Trophoblast cell (in vitro differentiated cells and primary cell): ENCODE data around the gene MMP14.
A peak's percentile ranks its signal among the peaks of the same experiment; 100 is the strongest.

Experiments
- DNase-seq, 2 donors: peaks; one replicate each; pipeline ENCODE4 v3.0.0-alpha.2; 2016
- H2AFZ ChIP-seq: 2 replicates; pipeline ENCODE4 v1.6.1; 2013; ENCODE audit warnings: low read length, moderate library complexity, mild to moderate bottlenecking; ENCODE audit not compliant: insufficient read depth, poor library complexity
- H2AK5ac ChIP-seq: 2 replicates; pipeline ENCODE4 v1.6.1; 2013; ENCODE audit warnings: mild to moderate bottlenecking, low read length
- H2BK120ac ChIP-seq: 2 replicates; pipeline ENCODE4 v1.6.1; 2013; ENCODE audit warnings: low read length, mild to moderate bottlenecking, moderate library complexity; ENCODE audit not compliant: insufficient read depth, poor library complexity
- H2BK12ac ChIP-seq: 2 replicates; pipeline ENCODE4 v1.6.1; 2013; ENCODE audit warnings: mild to moderate bottlenecking, low read length, moderate library complexity
- H2BK5ac ChIP-seq: 2 replicates; pipeline ENCODE4 v1.6.1; 2013; ENCODE audit warnings: low read length, low read depth, moderate library complexity, mild to moderate bottlenecking; ENCODE audit not compliant: poor library complexity
- H3K14ac ChIP-seq: 2 replicates; pipeline ENCODE4 v1.6.1; 2013; ENCODE audit warnings: mild to moderate bottlenecking, low read length
- H3K18ac ChIP-seq: 2 replicates; pipeline ENCODE4 v1.6.1; 2013; ENCODE audit warnings: mild to moderate bottlenecking, low read length
- H3K23ac ChIP-seq: 2 replicates; pipeline ENCODE4 v1.6.1; 2013; ENCODE audit warnings: low read length
- H3K27ac ChIP-seq: 2 replicates; pipeline ENCODE4 v1.5.1; 2013; ENCODE audit warnings: low read depth, mild to moderate bottlenecking, inconsistent platforms, low read length, moderate library complexity
- H3K27me3 ChIP-seq: 2 replicates; pipeline ENCODE4 v1.6.1; 2013; ENCODE audit warnings: inconsistent platforms, mild to moderate bottlenecking, low read length, moderate library complexity; ENCODE audit not compliant: insufficient read depth
- H3K36me3 ChIP-seq, 2 experiments: 1 replicate in 1 of 2; 2 replicates in 1 of 2; pipeline ENCODE4 v1.6.1; 2013; ENCODE audit warnings: low read length in 2 of 2, mild to moderate bottlenecking in 2 of 2, moderate library complexity in 1 of 2; ENCODE audit not compliant: insufficient read depth in 2 of 2, control insufficient read depth in 1 of 2
- H3K4ac ChIP-seq: 2 replicates; pipeline ENCODE4 v1.6.1; 2013; ENCODE audit warnings: low read depth, mild to moderate bottlenecking, low read length, moderate library complexity
- H3K4me1 ChIP-seq, 2 experiments: 1 replicate in 1 of 2; 2 replicates in 1 of 2; pipeline ENCODE4 v1.6.1; 2013; ENCODE audit warnings: low read length in 2 of 2, mild to moderate bottlenecking in 2 of 2, moderate library complexity in 1 of 2; ENCODE audit not compliant: insufficient read depth in 2 of 2, control insufficient read depth in 1 of 2
- H3K4me2 ChIP-seq: 2 replicates; pipeline ENCODE4 v1.6.1; 2013; ENCODE audit warnings: inconsistent platforms, mild to moderate bottlenecking, low read length, moderate library complexity
- H3K4me3 ChIP-seq: 2 replicates; pipeline ENCODE4 v1.5.1; 2013; ENCODE audit warnings: mild to moderate bottlenecking, low read depth, low read length, inconsistent platforms
- H3K79me1 ChIP-seq: one replicate; pipeline ENCODE4 v1.6.1; 2013; ENCODE audit warnings: low read length
- H3K79me2 ChIP-seq: 2 replicates; pipeline ENCODE4 v1.6.1; 2013; ENCODE audit warnings: low read length, mild to moderate bottlenecking; ENCODE audit not compliant: control insufficient read depth, insufficient read depth, poor library complexity
- H3K9ac ChIP-seq: 2 replicates; pipeline ENCODE4 v1.6.1; 2013; ENCODE audit warnings: mild to moderate bottlenecking, low read length
- H3K9me3 ChIP-seq: 2 replicates; pipeline ENCODE4 v1.6.1; 2013; ENCODE audit warnings: low read depth, mild to moderate bottlenecking, control low read depth, inconsistent platforms, low read length; ENCODE audit not compliant: insufficient read depth
- H4K12ac ChIP-seq: 2 replicates; pipeline ENCODE4 v1.6.1; 2013; ENCODE audit warnings: low read depth, mild to moderate bottlenecking, low read length, moderate library complexity
- H4K8ac ChIP-seq: 2 replicates; pipeline ENCODE4 v1.6.1; 2013; ENCODE audit warnings: low read depth, mild to moderate bottlenecking, low read length, moderate library complexity
- H4K91ac ChIP-seq: one replicate; pipeline ENCODE4 v1.6.1; 2013; ENCODE audit warnings: low read depth, mild to moderate bottlenecking, low read length, moderate library complexity
- WGBS: extraction: QIAGEN DNeasy Blood & Tissue Kit; methylation state at CpG from one replicate; pipeline ENCODE4 v1.1.7; 2013; ENCODE audit warnings: missing lambda C conversion rate; ENCODE audit not compliant: insufficient read length, insufficient coverage; ENCODE audit errors: extremely low coverage; 5-methylcytosine and 5-hydroxymethylcytosine counted together

MMP14 gene

GRCh38 chr14:22841311-22841710, 4.9 kb downstream of the MMP14 start:
- H3K14ac ChIP-seq, result no peak overlapping the region
- no peak overlapping the region for H2BK120ac ChIP-seq
- no peak overlapping the region for H3K4me2 ChIP-seq
- peak overlapping the region; percentile 27 for H3K4ac ChIP-seq
- no peak overlapping the region for H2BK5ac ChIP-seq
- H3K23ac ChIP-seq, result no peak overlapping the region
- H3K4me3 ChIP-seq, result no peak overlapping the region
- no peak overlapping the region for H2AK5ac ChIP-seq
- H3K79me2 ChIP-seq, result peaks cover 32% of the 10 kb centered on the region
- no peak overlapping the region for H4K91ac ChIP-seq
- no peak overlapping the region for H2BK12ac ChIP-seq
- H3K9me3 ChIP-seq, result peaks cover 6% of the 10 kb centered on the region
- peaks cover 62 to 64% of the 10 kb centered on the region in 2 experiments for H3K36me3 ChIP-seq
- peaks cover 38% of the 10 kb centered on the region for H3K79me1 ChIP-seq
- no peak overlapping the region for H3K27ac ChIP-seq
- no peak overlapping the region for H4K12ac ChIP-seq
- peaks cover 18 to 25% of the 10 kb centered on the region in 2 experiments for H3K4me1 ChIP-seq
- H3K27me3 ChIP-seq, result no peaks in the 10 kb centered on the region
- H2AFZ ChIP-seq, result no peak overlapping the region
- H3K9ac ChIP-seq, result no peak overlapping the region
- H4K8ac ChIP-seq, result no peak overlapping the region
- no CpG with 5 or more reads among the region's 9 CpGs for WGBS
- no peak for DNase-seq
- peak overlapping the region; percentile 73 for H3K18ac ChIP-seq

DNA sequence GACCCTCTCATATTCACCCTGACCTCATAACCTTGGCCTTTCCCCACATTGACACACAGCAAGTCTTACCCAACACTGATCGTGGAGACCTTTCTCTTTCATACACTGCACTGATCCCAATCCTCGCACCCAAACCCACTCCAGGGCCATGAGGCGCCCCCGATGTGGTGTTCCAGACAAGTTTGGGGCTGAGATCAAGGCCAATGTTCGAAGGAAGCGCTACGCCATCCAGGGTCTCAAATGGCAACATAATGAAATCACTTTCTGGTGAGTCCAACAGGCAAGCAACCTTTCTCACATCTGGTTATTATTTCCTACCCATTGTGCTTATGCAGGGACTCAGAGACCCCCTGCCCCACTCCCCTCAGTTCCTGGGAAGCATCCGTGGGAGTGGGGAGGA, 5.4 kb downstream of the MMP14 start:
- H3K4me3 ChIP-seq, result no peak overlapping the region
- WGBS, result no CpG with 5 or more reads among the region's 8 CpGs
- peaks cover 6% of the 10 kb centered on the region for H3K9me3 ChIP-seq
- DNase-seq, result no peak
- H3K14ac ChIP-seq, result no peak overlapping the region
- H3K79me1 ChIP-seq, result peaks cover 35% of the 10 kb centered on the region
- no peak overlapping the region for H2AFZ ChIP-seq
- H2BK12ac ChIP-seq, result no peak overlapping the region
- no peak overlapping the region for H3K23ac ChIP-seq
- H2BK5ac ChIP-seq, result no peak overlapping the region
- no peak overlapping the region for H2AK5ac ChIP-seq
- H4K12ac ChIP-seq, result no peak overlapping the region
- no peak overlapping the region for H3K18ac ChIP-seq
- H3K4me2 ChIP-seq, result no peak overlapping the region
- H3K4me1 ChIP-seq, result peaks cover 23 to 25% of the 10 kb centered on the region in 2 experiments
- no peak overlapping the region for H4K8ac ChIP-seq
- peaks cover 67 to 68% of the 10 kb centered on the region in 2 experiments for H3K36me3 ChIP-seq
- no peak overlapping the region for H4K91ac ChIP-seq
- no peak overlapping the region for H3K27ac ChIP-seq
- H3K9ac ChIP-seq, result no peak overlapping the region
- no peak overlapping the region for H2BK120ac ChIP-seq
- H3K4ac ChIP-seq, result no peak overlapping the region
- peaks cover 29% of the 10 kb centered on the region for H3K79me2 ChIP-seq
- H3K27me3 ChIP-seq, result no peaks in the 10 kb centered on the region

GRCh38 chr14:22842211-22843122, 6.1 kb downstream of the MMP14 start:
- H2BK12ac ChIP-seq, result no peak overlapping the region
- peaks cover 22% of the 10 kb centered on the region for H3K79me2 ChIP-seq
- H3K9me3 ChIP-seq, result peaks cover 3% of the 10 kb centered on the region
- H4K91ac ChIP-seq, result no peak overlapping the region
- H3K9ac ChIP-seq, result no peak overlapping the region
- no CpG with 5 or more reads among the region's 28 CpGs for WGBS
- H2AFZ ChIP-seq, result no peak overlapping the region
- no peak overlapping the region for H3K14ac ChIP-seq
- no peak overlapping the region for H3K23ac ChIP-seq
- no peak overlapping the region for H4K12ac ChIP-seq
- no peak overlapping the region for H2AK5ac ChIP-seq
- no peak for DNase-seq
- H3K4me2 ChIP-seq, result no peak overlapping the region
- no peak overlapping the region for H4K8ac ChIP-seq
- no peak overlapping the region for H3K27ac ChIP-seq
- no peak overlapping the region for H2BK120ac ChIP-seq
- H3K79me1 ChIP-seq, result peaks cover 28% of the 10 kb centered on the region
- H3K36me3 ChIP-seq, result peaks cover 70 to 72% of the 10 kb centered on the region in 2 experiments
- no peak overlapping the region for H2BK5ac ChIP-seq
- no peak overlapping the region for H3K4me3 ChIP-seq
- no peaks in the 10 kb centered on the region for H3K27me3 ChIP-seq
- no peak overlapping the region for H3K18ac ChIP-seq
- H3K4ac ChIP-seq, result no peak overlapping the region
- peaks cover 26 to 29% of the 10 kb centered on the region in 2 experiments for H3K4me1 ChIP-seq

- Histone ChIP-seq H3K27ac (no peak overlapping the region), H2AK5ac (no peak overlapping the region), H2BK120ac (no peak overlapping the region), H3K4me1 (peaks cover 32 to 34% of the 10 kb centered on the region in 2 experiments), H3K9me3 (peaks cover 3% of the 10 kb centered on the region), H3K4ac (no peak overlapping the region), H2BK5ac (no peak overlapping the region), H4K8ac (no peak overlapping the region), H4K91ac (no peak overlapping the region), H3K79me2 (peaks cover 13% of the 10 kb centered on the region), H3K4me3 (no peak overlapping the region), H3K18ac (peak overlapping the region; percentile 33), H3K4me2 (no peak overlapping the region), H3K79me1 (peaks cover 19% of the 10 kb centered on the region), H3K23ac (no peak overlapping the region), H3K9ac (no peak overlapping the region), H2BK12ac (no peak overlapping the region), H4K12ac (no peak overlapping the region), H2AFZ (no peak overlapping the region), H3K27me3 (no peaks in the 10 kb centered on the region), H3K14ac (no peak overlapping the region), H3K36me3 (peaks cover 70 to 72% of the 10 kb centered on the region in 2 experiments)
- WGBS, result no CpG with 5 or more reads among the region's 21 CpGs
- no peak for DNase-seq
Observed at GRCh38 chr14:22843123-22843925, 6.9 kb downstream of the MMP14 start.
